Lung microvascular endothelial cell (primary cell): ENCODE measurements around the gene KIAA0586. TPM values are rescaled to one million over a fixed set of nuclear protein-coding genes. Genes with fewer than 3 reads are reported as not detected.
"Not testable (repeated sequence)": the region's sequence is repeated elsewhere in the genome, so short reads cannot be mapped to it uniquely, and the experiment has no call there.

ENCODE experiments used
- DNase-seq, 2 donors: peaks; one replicate each; pipeline versions ENCODE4 v3.0.0 to v3.0.0-alpha.2; 2010; ENCODE audit warnings: low read depth in 2 of 2
- total RNA-seq: library from RNA; depleted of rRNA; stranded (reverse); fragments of >200 nt; gene quantifications from 2 replicates; pipeline ENCODE4 v1.2.1, GENCODE V29; 2014

KIAA0586 gene
- total RNA-seq, 1 donor from 2014 or later, result 13.3 TPM

- no peak for DNase-seq
These were observed 35.6 kb downstream of the KIAA0586 start for GRCh38 chr14:58463147-58463546.

GRCh38 chr14:58464652-58465051 is 37.1 kb downstream of the KIAA0586 start:
- DNase-seq, result no peak

- DNase-seq, result peak; percentile 24 to 29
These were observed 37.9 kb downstream of the KIAA0586 start for GRCh38 chr14:58465421-58465820.

- no peak for DNase-seq
These were observed 38.9 kb downstream of the KIAA0586 start for GRCh38 chr14:58466459-58466858.

GRCh38 chr14:58467575-58467974 is 40.1 kb downstream of the KIAA0586 start:
- no peak for DNase-seq

- DNase-seq, result no peak
These were observed 41.8 kb downstream of the KIAA0586 start for GRCh38 chr14:58469309-58469708.

- DNase-seq, result no peak
These were observed 48.8 kb downstream of the KIAA0586 start for GRCh38 chr14:58476320-58476719.

GRCh38 chr14:58477653-58478052 is 50.1 kb downstream of the KIAA0586 start:
- DNase-seq, result no peak

- DNase-seq, result not testable (repeated sequence)
These were observed 50.8 kb downstream of the KIAA0586 start for GRCh38 chr14:58478329-58478728.

GRCh38 chr14:58479975-58480374 is 52.5 kb downstream of the KIAA0586 start:
- DNase-seq, result no peak

GRCh38 chr14:58484176-58484575 is 56.7 kb downstream of the KIAA0586 start:
- DNase-seq, result no peak

- peak; percentile 22 to 61 for DNase-seq
These were observed 61.0 kb downstream of the KIAA0586 start for GRCh38 chr14:58488550-58488949.

GRCh38 chr14:58491593-58491992 is 64.1 kb downstream of the KIAA0586 start:
- DNase-seq, result no peak

- no peak for DNase-seq
These were observed 64.5 kb downstream of the KIAA0586 start for GRCh38 chr14:58492044-58492443.

GRCh38 chr14:58501214-58501816 is 73.8 kb downstream of the KIAA0586 start:
- peak; percentile 83 to 85 for DNase-seq

- no peak for DNase-seq
These were observed 85.8 kb downstream of the KIAA0586 start for GRCh38 chr14:58513272-58513671.

GRCh38 chr14:58517592-58517991 is 90.1 kb downstream of the KIAA0586 start:
- peak in 1 of 2 donors; percentile 7 for DNase-seq

GRCh38 chr14:58525691-58526090 is 98.2 kb downstream of the KIAA0586 start:
- DNase-seq, result not testable (repeated sequence)

- DNase-seq, result peak; percentile 14 to 55
These were observed 105.9 kb downstream of the KIAA0586 start for GRCh38 chr14:58533446-58533845.

- peak in 1 of 2 donors; percentile 31 for DNase-seq
These were observed 107.5 kb downstream of the KIAA0586 start for GRCh38 chr14:58535044-58535443.

GRCh38 chr14:58537004-58537403 is 109.5 kb downstream of the KIAA0586 start:
- no peak for DNase-seq

- no peak for DNase-seq
These were observed 113.5 kb downstream of the KIAA0586 start for GRCh38 chr14:58540749-58541632.

GRCh38 chr14:58541633-58542022 is 114.1 kb downstream of the KIAA0586 start:
- no peak for DNase-seq
